ENCODE results near the gene RAD51B.
A peak's percentile ranks its signal among the peaks of the same experiment; 100 is the strongest.
"Not testable (repeated sequence)": the region's sequence is repeated elsewhere in the genome, so short reads cannot be mapped to it uniquely, and the experiment has no call there.

RAD51B gene

DNA sequence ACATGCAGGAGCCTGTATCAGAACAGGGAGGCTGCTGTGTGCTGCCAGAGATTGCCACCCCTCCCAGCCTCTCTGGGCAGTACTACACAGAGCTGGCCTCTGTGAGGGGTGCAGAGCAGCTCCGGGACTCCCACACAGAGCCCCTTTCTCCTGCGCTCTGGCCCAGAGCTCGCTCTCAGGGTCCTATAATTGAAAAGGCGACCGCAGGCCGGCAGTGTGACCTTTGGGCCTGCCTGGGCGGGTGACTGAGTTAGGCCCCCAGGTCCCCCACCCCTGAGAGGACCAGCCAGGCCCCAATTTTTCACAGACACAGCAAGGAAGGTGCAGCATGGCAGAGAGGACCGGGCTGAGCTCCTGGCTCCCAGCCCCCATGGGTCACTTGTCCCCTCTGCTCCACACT, 836.9 kb downstream of the RAD51B start:
- DNase-seq: no peak

DNA sequence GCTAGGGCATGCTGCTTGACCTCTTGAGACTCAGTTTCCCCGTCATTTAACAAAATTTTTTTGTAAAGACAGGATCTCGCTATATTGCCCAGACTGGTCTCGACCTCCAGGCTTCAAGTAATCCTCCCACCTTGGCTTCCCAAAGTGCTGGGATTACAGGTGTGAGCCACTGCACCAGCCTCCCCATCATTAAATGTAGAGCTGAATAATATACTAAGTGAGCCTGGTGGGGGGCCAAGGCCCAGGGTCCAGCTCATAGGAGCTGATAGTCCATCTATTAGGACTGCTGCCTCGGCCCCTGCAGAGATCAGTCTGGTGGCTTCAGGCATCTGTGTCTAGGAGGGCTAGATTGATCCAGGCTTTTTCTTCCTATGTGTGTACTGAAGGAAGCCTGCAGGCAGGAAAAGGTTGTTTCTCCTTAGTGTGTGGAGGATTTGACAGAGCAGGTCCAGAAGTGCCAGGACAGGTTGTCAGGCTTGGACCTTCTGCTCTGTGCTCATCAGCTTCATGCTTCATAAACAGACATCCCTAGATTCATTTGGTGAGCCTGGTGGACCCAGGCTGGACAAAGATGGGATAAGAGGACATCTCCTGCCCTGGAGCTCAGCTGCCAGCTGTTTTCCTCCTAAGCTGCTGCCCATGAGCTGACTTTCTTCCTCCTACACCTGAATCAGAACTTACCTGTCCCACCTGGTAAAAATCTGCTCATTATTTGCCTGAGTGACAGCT, 837.9 kb downstream of the RAD51B start:
- DNase-seq: no peak

DNA sequence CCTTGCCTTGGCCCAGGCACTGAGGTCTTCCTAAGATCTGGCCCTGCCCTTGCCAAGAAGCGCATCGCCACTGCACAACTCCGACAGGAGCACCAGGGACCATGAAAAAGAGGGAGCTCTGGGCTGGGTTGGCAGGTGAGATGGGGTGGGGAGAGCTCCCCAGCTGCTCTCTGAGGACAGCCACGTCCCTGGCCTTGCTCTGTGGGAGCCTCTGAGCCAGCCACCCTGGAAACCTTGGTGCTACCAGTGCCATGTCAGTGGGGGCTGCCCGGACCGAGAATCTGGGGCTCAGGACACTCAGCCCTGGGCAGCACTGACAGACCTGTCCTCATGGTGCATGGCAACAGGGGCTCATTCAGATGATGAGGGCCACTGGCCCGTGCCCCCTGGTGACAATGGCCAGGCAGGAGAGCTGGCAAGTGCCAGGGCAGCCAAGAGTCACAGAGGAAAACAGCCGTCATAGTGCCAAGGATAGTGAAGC, 838.5 kb downstream of the RAD51B start:
- DNase-seq: no peak

DNA sequence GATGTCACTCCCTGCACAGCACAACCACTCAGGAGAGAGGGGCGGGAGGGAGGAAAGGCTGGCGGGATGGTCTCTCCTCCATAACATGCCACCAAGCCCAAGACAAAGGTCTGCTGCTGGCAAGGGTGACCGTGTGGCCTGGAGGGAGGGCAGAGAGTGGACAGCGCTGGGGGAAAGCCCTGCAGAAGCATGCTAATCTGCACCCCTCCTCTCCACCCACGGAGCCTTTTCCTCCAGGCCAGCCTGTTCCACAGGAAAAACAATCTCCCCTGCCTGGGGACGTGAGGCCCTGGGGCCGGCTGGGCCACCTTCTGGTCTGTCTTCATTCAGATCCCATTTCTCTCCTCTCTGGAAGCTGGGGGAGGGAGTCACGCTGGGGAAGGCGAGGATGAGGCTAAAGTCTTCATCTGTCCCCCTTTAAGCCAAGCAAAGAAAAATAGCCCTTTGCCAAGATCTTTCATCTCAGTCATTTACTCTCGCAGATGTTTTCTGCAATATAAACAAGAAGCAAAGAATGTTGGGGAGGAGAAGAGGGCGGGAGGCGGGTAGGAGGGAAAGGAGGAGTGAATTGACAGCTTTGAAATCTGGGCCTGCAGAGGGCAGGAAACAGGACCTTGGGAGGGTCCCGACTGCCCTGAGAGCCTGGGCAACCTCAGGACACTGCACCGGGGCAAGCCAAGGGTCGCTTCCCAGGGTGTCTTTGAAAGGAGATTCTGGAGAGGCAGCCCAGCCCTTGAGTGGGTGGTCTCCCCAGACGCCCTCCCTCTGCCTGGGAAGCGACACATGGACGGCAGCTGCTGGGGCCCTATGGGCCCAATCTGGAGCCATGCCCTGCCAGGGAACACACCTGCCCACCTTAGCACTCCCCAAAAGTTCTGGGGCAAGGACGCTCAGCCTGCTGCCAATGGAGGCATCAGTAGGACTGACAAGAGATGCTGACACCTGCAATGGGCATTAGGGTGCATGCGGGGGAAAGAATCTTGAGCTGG, 839.7 kb downstream of the RAD51B start:
- no peak for DNase-seq

DNA sequence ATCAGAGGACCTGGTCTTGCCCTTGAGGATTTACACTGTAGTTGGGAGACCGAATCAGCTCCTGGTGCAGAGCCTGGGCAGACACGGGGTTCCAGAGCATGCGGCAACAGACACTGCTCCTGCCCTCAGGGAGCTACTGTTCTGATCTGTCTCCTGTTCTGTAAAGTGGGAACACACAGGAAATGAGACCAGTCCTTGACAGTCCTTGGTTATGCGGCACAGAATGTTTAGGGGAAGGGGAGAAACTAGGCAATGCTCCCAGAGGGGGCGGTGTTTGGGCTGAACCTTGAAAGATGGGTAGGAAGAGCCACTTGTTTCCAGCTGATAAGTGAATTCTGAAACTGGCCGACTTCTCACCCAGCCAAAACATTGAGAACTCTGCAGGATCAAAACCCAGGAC, 840.9 kb downstream of the RAD51B start:
- DNase-seq: no peak

DNA sequence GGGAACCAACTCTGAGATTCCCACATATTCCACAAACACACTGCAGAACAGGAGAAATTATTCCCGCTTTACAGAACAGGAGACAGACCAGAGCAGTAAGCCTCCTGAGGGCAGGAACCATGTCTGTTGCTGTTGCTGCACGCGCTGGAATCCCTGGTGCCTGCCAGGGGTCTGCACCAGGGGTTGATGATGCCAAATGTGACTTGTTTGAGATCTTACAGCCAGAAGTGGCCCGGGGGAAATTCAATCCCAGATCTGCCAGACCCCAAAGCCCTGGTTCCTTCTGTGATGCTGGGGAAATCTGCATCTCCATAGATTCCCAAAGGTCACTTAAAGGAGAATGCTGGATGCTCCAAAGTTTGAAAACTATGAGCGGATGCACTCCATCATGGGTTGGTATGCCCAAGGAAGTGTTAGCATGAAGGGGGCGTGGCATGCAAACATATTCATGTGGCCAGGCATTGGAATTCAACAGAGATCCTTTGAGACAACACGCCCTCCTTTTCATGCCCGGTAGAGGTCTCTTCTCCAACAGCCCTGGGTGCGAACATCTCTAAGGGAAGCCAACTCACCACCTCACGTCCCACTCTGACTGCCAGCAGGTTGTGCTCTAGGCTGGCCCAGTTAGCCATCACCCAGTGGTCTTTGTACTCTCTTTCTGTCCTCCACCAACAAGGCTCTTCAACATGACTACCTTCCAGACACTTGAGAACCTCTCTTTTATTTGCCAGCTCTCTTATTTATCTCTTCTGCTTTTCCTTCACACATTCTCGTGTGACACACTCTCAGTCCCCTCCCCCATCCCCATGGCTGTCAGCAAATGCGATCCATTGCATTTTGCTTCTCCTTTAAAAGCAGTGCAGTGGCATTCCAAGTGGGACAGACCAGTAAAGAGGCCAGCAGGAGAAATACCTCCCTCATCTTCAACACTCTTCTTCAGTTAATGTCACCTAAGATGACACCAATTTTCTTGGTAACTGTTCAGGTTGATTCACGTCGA, 841.9 kb downstream of the RAD51B start:
- DNase-seq: no peak

DNA sequence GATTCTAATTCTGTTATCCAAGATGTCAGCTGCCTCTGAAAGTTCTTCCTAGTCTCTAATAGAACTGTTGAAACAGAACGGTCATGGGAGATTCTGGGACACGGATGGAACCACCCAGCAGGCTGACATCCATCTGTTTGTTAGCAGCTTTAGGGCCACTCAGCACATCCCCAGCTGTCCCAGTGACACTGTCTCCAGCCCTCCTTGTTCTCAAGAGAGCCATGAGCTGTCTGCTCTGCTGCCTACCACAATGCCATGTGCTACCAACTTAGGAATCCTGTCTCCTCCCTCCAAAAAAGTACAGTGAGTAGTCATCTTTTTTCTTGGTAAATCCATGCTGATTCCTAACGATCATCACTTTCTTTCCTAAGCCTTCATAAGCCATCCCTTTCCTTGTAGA, 842.8 kb downstream of the RAD51B start:
- no peak for DNase-seq

DNA sequence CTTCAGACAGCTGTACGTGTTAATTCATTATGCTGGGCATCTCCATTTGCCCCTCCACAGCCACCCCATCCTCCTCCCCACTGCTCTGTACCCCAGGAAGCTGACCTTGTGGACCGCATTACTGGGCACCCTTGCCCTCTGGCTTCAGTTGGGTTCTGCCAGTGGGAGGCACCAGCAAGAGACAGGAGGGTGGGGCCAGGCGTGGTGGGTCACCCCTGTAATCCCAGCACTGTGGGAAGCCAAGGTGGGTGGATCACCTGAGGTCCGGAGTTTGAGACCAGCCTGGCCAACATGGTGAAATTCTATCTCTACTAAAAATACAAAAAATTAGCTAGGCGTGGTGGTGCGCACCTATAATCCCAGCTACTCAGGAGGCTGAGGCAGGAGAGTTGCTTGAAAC, 843.2 kb downstream of the RAD51B start:
- DNase-seq: not testable (repeated sequence)

DNA sequence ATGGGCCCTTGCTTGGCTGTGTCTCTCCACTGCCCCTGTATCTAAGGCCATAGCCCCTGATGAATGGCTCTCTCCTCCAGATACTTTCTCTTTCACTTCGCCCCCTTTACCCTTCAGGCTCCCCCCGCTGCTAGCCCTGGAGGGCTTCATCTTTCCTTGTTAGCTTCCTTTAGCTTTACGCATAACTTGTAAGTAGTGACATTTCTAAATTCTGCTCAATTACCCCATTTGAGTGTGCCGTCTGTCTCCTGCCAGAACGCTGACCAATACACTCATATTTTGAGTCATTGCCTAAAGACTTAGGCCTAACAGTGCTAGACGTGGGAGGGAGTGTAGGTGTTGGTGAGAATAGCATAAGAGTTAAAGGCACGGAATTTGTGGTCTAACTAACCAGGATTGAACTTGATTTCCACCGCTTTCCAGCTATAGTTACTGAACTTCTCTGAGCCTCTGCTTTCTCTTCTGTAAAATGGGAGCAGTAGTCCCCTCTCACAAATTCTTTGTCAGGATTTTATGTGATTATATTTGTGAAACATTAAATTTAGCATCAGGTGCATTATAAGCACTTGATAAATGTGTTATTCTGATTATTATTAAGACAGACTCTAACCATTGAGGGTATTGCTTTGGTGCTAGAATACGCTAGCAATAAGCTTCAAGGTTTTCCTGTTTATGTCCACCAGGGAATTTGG, 844.0 kb downstream of the RAD51B start:
- DNase-seq: no peak

DNA sequence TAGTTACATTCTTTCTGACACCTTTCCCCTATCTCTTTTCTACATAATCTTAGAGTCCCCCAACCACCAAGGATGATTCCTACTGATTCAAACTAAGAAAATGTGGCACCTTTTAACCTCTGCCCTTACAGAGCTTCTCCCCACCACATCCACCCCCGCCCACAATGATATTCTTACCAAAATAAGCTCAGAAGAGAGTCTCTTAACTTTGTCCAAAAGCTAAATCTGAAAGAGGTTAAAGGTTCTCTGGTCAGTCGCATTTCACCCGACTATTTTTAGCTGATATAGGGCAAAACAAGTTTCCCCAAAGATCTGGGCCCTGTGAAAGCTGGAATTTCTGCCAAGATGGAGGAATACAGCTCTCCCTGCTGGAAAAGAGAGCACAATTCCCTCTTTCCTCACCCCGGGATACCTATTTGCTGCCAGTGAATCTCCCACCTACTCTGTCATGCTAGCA, 844.7 kb downstream of the RAD51B start:
- DNase-seq: no peak

DNA sequence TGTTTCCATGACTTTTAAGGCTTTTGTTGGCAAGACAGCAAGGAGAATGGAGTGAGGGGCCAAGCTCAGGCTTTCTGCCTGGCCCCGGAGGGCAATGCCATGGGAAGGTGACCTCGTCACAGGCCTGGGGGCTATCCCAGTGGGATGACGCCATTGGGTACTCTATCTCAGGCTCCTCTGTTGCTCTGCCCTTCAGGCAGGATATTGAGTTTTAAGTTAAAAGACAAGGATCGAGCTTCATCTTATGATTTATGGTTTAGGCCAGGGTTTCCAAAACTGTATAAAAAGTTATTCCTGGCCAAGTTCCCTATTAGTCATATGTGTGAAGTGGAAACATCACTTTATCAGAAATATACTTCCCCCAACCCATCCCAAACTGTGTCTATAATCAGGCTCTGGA, 845.6 kb downstream of the RAD51B start:
- no peak for DNase-seq

DNA sequence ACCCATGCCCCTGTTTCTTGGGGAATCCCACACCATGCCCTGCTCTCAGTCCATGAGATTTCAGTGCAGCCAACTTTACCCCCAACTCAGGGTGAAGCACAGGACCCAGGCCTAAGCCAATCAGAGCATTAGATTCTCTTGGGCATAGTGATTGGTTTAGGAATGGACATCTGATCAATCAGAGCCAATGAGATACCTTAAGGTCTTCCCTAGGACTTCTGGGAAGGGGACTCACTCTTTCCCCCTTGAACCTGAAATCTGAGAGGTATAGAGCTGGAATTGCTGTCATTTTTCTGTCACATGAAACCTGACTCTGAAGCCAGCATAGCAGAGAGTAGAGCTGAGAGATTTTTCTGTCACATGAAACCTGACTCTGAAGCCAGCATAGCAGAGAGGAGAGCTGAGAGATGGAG, 846.2 kb downstream of the RAD51B start:
- peak; percentile 26 for DNase-seq

DNA sequence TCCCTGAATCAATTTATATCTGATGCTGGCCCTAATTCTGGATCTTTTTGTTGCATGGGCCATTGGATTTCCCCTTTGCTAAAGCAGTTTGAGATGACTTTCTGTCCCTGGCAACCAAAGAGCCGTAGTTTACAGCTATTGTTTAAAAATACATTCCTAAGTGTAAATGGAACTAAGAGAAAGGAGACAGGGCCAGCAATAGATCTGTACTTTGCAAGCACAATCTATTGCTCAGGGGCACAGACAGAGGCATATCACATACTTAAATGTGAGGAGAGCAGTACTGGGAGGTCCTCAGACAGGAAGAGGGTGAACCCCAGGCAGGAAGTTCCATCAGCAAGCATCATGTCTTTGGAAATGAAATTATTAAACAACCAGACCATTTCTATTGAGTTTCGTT, 846.7 kb downstream of the RAD51B start:
- DNase-seq: no peak

DNA sequence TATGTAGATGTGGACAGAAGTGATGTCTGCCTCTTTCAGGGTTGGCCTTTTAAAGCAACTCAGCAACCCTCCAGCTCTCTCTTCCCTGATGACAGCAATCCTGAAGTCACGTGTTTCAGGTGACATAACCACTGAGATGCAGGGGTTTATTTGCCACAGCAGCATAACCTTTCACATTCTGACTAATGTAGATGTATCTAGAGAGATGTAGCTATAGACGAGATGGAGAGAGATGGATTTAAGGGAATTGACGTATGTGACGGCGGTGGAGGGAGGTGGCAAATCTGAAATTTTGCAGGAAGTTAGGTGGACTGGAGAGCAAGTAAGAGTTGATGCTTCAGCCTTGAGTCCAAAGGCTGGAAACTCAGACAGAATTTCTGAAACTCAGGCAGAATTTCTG, 847.3 kb downstream of the RAD51B start:
- no peak for DNase-seq

DNA sequence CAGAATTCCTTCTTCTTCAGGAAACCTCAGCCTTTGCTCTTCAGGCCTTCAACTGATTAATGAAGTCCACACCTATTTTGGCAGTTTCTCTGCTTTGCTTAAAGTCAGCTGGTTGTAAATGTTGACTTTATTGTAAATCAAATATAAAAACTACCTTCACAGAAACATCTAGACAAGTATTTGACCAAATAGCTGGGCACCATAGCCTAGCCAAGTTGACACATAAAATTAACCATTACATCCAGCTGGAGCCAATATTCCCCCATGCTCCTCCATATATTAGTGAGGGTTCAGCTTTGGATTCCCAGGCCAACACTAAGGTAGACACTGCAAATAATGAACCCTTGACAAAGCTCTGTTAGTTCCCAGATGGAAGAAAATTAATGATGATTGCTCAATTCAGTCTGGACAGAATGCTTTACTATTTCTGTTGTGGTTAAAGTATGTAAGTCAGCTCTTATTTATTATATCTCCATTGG, 847.8 kb downstream of the RAD51B start:
- DNase-seq: no peak

DNA sequence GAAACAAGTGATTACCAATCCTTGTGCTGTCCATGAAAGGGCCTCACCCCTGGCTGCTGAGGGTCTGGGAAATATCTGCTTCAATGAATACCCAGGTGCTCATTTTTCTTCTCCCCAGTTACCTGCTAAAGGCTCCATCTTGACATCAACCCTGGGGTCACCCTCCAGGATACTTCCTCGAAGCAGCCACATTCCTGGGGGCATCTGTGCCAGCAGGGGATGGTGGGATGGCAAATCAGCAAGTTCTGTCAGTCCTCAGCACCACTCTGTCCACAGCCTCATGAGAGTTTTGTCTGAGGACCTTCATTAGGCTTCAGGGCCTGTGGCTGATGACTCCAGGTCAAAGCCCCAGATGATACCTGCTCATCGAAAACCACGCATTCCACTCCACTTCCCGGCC, 848.4 kb downstream of the RAD51B start:
- no peak for DNase-seq

DNA sequence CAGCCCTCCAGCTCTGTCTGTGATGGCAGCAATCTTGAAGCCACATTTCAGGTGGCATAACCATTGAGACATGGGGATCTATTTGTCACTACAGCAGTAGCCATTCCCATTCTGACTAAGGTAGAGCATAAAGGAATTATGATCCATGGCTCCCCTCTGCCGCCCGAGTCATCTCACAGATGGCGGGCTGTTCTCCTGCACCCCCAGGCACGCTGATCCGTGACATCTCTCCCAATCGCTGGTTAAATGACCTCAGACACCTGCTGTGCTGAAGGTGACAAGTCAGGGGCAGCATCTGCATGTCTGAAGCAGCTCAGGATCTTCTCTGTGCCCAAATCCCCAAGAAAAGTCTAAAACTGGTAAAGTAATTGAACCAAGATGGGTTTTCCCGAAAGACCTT, 849.0 kb downstream of the RAD51B start:
- no peak for DNase-seq

DNA sequence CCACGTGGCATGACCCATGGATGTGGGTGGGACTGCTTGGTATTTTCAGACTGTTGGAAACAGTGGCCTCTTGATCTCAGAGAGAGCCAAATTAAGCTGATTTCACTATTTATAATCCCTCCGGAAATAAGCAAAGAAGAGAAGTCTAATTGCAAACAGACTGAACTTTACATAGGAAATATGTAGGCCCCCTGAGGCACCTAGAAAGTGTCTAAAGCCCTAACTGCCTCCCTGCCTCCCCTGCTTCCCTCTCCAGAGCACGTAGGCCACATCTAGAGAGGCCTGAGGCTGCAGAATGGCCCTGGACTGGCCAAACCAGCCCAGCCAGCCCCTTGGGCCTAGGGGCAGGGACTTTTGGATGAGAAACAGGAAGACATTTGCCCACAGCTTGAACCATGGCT, 849.5 kb downstream of the RAD51B start:
- DNase-seq: no peak

DNA sequence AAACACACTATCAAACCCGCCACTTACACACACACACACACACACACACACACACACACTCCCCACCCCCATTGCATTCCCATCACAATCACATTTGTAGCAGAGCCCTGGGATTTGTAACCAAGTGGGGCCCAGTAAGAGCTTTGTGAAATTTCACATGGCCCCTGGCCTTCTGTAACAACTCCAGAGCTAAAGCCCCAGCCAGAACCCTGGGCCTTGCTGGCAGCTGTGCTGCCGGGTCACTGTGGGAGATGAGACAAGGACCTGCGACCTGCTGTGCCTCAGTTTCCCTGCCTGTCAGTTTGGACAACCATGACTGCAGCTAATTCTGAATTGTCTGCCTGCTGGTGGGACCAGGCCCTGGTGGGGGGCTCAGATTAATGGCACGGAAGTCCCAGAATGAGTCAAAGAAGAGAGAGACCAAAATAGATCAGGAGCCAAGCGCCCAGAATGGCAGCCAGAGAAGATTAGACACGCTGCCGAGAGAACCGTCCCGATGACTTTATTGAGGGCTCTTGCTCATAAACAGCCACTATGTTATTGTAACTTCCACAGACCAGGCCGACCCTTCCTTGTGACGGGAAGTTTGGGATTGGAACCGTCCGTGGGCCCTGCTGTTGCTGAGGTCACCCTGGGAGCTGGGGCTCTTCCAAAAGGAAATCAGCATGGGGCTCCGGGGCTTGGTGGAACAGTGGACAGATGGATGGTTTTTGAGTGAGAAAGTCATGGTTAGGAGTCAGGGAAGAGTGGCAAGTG, 850.2 kb downstream of the RAD51B start:
- DNase-seq: no peak

DNA sequence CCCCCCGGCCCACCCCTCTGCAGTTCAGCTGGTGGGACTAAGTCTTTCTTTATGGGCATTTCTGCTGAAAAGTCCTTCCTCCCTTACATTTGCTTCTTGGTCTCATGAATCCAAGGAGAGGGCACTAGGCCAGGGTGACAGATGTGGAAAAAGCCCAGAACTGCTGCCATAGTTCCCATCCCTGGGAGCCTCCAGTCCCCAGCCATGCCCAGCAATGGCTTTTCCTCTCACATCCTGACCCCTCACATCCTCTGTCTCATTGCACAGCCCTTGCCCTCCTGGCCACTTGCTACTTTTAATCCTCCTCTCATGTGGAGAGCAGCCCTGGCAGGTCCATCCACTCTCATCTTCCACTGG, 850.8 kb downstream of the RAD51B start:
- no peak for DNase-seq

DNA sequence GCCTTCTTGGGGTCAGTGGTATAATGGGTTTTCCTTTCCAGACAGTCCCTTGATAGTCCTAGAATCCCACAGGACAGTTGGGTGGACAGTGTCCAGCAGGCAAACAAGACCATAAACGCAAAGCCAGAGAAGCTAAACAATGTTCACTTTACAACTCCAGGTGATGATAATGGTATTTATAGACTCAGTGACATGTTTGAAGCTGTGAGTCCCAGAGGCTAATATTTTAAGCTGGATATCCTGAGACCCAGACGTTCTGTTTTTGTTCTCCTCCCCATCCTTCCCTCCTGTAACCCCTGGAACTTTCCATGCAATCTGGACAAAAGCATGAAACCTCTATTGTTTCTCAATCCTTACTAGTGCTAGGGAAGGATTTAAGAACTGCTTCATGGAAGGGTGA, 852.3 kb downstream of the RAD51B start:
- no peak for DNase-seq
